Adipose tissue (tissue), 3 donors: ENCODE results near the gene DRD1. TPM values are rescaled to one million over a fixed set of nuclear protein-coding genes. Genes with fewer than 3 reads are reported as not detected.
"Not testable (repeated sequence)": the region's sequence is repeated elsewhere in the genome, so short reads cannot be mapped to it uniquely, and the experiment has no call there.

Source experiments
- H3K27ac ChIP-seq: one replicate; pipeline ENCODE4 v1.5.1; 2013; ENCODE audit warnings: low read depth, low read length
- WGBS, 3 donors: extraction: QIAGEN DNeasy Blood & Tissue Kit; methylation state at CpG; one replicate each; pipeline ENCODE4 v1.1.7; 2013; 5-methylcytosine and 5-hydroxymethylcytosine counted together
- polyA plus RNA-seq, 3 donors: library from polyadenylated mRNA; stranded (reverse); fragments of 200-250 nt; gene quantifications; one replicate each; pipeline ENCODE4 v1.2.3, GENCODE V29; 2013
- donor health status: healthy with polysubstance abuse.
- donor health status: Bipolar disorder and iron deficiency.
- donor health status: healthy.

The DRD1 gene
- polyA plus RNA-seq, 3 donors: 0.05 to 0.39 (median 0.22) TPM

GRCh38 chr5:175446378-175446777 is 2.4 kb upstream of the DRD1 start:
- 83 to 89% (median 83%) methylated on average over 14 of the region's 14 CpGs for WGBS, 3 donors

GRCh38 chr5:175444905-175445456 is 999 bp upstream of the DRD1 start:
- 17 to 23% (median 18%) methylated on average over 37 of the region's 37 CpGs for WGBS, 3 donors
- no peak overlapping the region for H3K27ac ChIP-seq

More at GRCh38 chr5:175446378-175446777, 2.4 kb upstream of the DRD1 start:
- H3K27ac ChIP-seq: not testable (repeated sequence)

GRCh38 chr5:175443514-175444059 is 395 bp downstream of the DRD1 start:
- H3K27ac ChIP-seq: no peak overlapping the region
- WGBS, 3 donors: 3 to 7% (median 5%) methylated on average over 28 to 29 of the region's 29 CpGs

- H3K27ac ChIP-seq: no peak overlapping the region
- WGBS, 3 donors: 64 to 84% (median 80%) methylated on average over 3 of the region's 3 CpGs
Measured at GRCh38 chr5:175438234-175438857, 5.6 kb downstream of the DRD1 start.

- WGBS, 3 donors: 63 to 74% (median 65%) methylated on average over 8 of the region's 8 CpGs
- no peak overlapping the region for H3K27ac ChIP-seq
Measured at GRCh38 chr5:175436359-175436758, 7.6 kb downstream of the DRD1 start.

GRCh38 chr5:175434800-175435199 is 9.2 kb downstream of the DRD1 start:
- H3K27ac ChIP-seq: no peak overlapping the region
- WGBS, 3 donors: 64 to 68% (median 65%) methylated on average over 6 of the region's 6 CpGs

- no peak overlapping the region for H3K27ac ChIP-seq
- WGBS, 3 donors: 73 to 90% (median 74%) methylated on average over 2 of the region's 2 CpGs
Measured at GRCh38 chr5:175427762-175428161, 16.2 kb downstream of the DRD1 start.

- not testable (repeated sequence) for H3K27ac ChIP-seq
Measured at GRCh38 chr5:175424594-175424993, 19.4 kb downstream of the DRD1 start.

GRCh38 chr5:175422058-175422457 is 21.9 kb downstream of the DRD1 start:
- 79 to 85% (median 81%) methylated on average over 2 of the region's 2 CpGs for WGBS, 3 donors
- no peak overlapping the region for H3K27ac ChIP-seq

- no peak overlapping the region for H3K27ac ChIP-seq
Measured at GRCh38 chr5:175420383-175420782, 23.6 kb downstream of the DRD1 start.

GRCh38 chr5:175418251-175418650 is 25.7 kb downstream of the DRD1 start:
- no peak overlapping the region for H3K27ac ChIP-seq
- WGBS, 3 donors: 90 to 92% (median 91%) methylated on average over 1 of the region's 1 CpG

- WGBS, 3 donors: 56 to 87% (median 84%) methylated on average over 2 of the region's 2 CpGs
- H3K27ac ChIP-seq: no peak overlapping the region
Measured at GRCh38 chr5:175417384-175417783, 26.6 kb downstream of the DRD1 start.

GRCh38 chr5:175415303-175415702 is 28.7 kb downstream of the DRD1 start:
- 88 to 100% (median 93%) methylated on average over 2 of the region's 2 CpGs for WGBS, 3 donors
- no peak overlapping the region for H3K27ac ChIP-seq

- no peak overlapping the region for H3K27ac ChIP-seq
- WGBS, 3 donors: 51 to 57% (median 56%) methylated on average over 2 of the region's 2 CpGs
Measured at GRCh38 chr5:175410926-175411325, 33.1 kb downstream of the DRD1 start.

- 68 to 95% (median 92%) methylated on average over 3 of the region's 3 CpGs for WGBS, 3 donors
Measured at GRCh38 chr5:175406300-175406699, 37.7 kb downstream of the DRD1 start.

GRCh38 chr5:175397590-175398297 is 46.2 kb downstream of the DRD1 start:
- 46 to 70% (median 52%) methylated on average over 13 to 24 of the region's 28 CpGs for WGBS, 3 donors
- not testable (repeated sequence) for H3K27ac ChIP-seq

More at GRCh38 chr5:175406300-175406699, 37.7 kb downstream of the DRD1 start:
- H3K27ac ChIP-seq: no peak overlapping the region

- not testable (repeated sequence) for H3K27ac ChIP-seq
- WGBS, 3 donors: 94 to 95% (median 95%) methylated on average over 4 of the region's 4 CpGs
Measured at GRCh38 chr5:175395430-175395829, 48.6 kb downstream of the DRD1 start.

- 45 to 61% (median 55%) methylated on average over 5 of the region's 5 CpGs for WGBS, 3 donors
- H3K27ac ChIP-seq: no peak overlapping the region
Measured at GRCh38 chr5:175394601-175395000, 49.4 kb downstream of the DRD1 start.

- H3K27ac ChIP-seq: no peak overlapping the region
- 46 to 55% (median 49%) methylated on average over 4 of the region's 4 CpGs for WGBS, 3 donors
Measured at GRCh38 chr5:175393897-175394296, 50.1 kb downstream of the DRD1 start.
